Motor neuron (in vitro differentiated cells): ENCODE results near the gene LMO7. TPM values are rescaled to one million over a fixed set of nuclear protein-coding genes. Genes with fewer than 3 reads are reported as not detected.
"Not testable (repeated sequence)": the region's sequence is repeated elsewhere in the genome, so short reads cannot be mapped to it uniquely, and the experiment has no call there.

Experiments
- ATAC-seq, 8 experiments: fragments of 200-7000 bp; cut with Tn5 transposase; replicated peaks in 6 of 8; 2 replicates each; pipeline ENCODE4 v1.8.0; 2021; ENCODE audit warnings: mild to moderate bottlenecking in 8 of 8, moderate library complexity in 8 of 8
- H3K27ac ChIP-seq, 2 donors: fragments of 250-450 bp; sonication (Bioruptor Pico); 2 replicates each; pipeline ENCODE4 v1.9.0; 2021; ENCODE audit warnings: antibody characterized with exemption in 2 of 2, mild to moderate bottlenecking in 2 of 2, moderate library complexity in 1 of 2
- H3K4me1 ChIP-seq, 2 donors: fragments of 250-450 bp; sonication (Bioruptor Pico); replicated peaks in 1 of 2; 2 replicates each; pipeline ENCODE4 v1.6.1; 2021; ENCODE audit warnings: antibody characterized with exemption in 2 of 2, mild to moderate bottlenecking in 2 of 2, moderate library complexity in 1 of 2
- H3K4me3 ChIP-seq, 5 donors: fragments of 250-450 bp; sonication (Bioruptor Pico); 2 replicates each; pipeline ENCODE4 v1.9.0; 2021; ENCODE audit warnings: antibody characterized with exemption in 5 of 5, mild to moderate bottlenecking in 5 of 5, moderate library complexity in 4 of 5
- WGBS, 10 experiments: fragments of 450-650 bp; shearing (Covaris generic); methylation state at CpG; one replicate each; pipeline ENCODE4 v1.0.0; 2022; 5-methylcytosine and 5-hydroxymethylcytosine counted together
- in situ Hi-C, 9 experiments: fragments of 400-800 bp; cut with MboI; loops; one replicate each; pipeline ENCODE4 v1.15.0; 2021; ENCODE audit warnings: low sequenced_read_pairs in 9 of 9, low pct_unique_long_range_greater_than_20kb in 2 of 9; ENCODE audit not compliant: unreplicated experiment in 9 of 9
- total RNA-seq, 8 experiments: library from RNA; unstranded; fragments of 300-600 nt; gene quantifications; 2 replicates each; pipeline versions ENCODE4 v1.2.3 to v1.2.4, GENCODE V29; 2022

Gene LMO7
- total RNA-seq, 8 experiments from 2014 or later = 3.5 to 1,519 (median 32.1) TPM

DNA sequence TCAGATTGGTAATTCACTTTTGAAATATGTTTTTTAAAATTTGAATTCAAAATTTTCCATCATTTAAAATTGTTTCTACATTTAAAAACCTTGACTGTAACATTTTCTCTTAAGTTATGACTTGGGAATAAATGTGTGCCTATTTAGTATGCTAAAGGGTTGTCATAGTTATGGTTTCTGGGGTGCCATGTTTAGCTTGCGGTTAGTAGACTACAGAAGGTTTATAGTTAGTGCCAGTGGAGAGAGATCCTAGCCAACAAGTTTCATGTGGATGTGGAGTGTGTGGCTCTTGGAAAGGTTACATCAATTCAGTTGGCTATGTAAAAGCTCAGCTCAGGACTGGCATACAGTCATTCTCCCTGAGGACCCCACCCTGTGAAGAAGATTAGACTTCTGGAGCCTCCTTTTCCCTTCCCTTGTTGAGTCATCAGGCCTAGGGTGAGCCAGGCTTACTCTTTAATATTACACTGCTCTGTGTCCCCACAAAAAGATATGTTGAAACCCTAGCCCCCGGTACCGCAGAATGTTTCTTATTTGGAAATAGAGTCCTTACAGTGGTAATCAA, 20.4 kb downstream of the LMO7 start:
- in situ Hi-C loops = no loop called here
- peak in 3 of 8 experiments; percentile 69 to 98 (median 97) for ATAC-seq
- H3K4me3 ChIP-seq = no peak overlapping the region

DNA sequence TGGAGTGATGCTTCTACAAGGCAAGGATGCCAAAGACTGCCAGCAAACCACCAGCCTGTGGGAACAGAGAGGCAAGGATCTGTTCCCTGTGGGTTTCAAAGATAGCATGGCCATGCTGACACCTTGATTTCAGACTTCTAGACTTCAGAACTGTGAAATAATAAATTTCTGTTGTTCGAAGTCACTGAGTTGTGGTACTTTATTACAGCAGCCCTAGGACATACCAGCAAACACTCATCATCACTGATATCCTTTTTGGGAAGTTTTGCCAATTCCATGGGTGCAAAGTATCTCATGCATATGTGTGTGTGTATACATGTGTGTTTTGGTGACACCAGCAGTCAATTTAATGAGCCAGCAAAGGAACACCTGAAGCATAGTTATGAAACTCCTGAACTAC, 21.0 kb downstream of the LMO7 start:
- Histone ChIP-seq H3K27ac (no peak overlapping the region), H3K4me3 (no peak overlapping the region), H3K4me1 (no peaks in the 10 kb centered on the region)
- in situ Hi-C loops = no loop called here
- ATAC-seq = peak in 2 of 8 experiments; percentile 22
- WGBS, 10 experiments = 33 to 100% (median 92%) methylated on average over 1 of the region's 1 CpG; no CpG with 5 or more reads in 6 of the 10 experiments

More for the DNA sequence above, 20.4 kb downstream of the LMO7 start:
- 14 to 100% (median 93%) methylated on average over 1 to 3 of the region's 3 CpGs; no CpG with 5 or more reads in 2 of the 10 experiments for WGBS, 10 experiments
- H3K4me1 ChIP-seq = no peaks in the 10 kb centered on the region
- no peak overlapping the region for H3K27ac ChIP-seq

DNA sequence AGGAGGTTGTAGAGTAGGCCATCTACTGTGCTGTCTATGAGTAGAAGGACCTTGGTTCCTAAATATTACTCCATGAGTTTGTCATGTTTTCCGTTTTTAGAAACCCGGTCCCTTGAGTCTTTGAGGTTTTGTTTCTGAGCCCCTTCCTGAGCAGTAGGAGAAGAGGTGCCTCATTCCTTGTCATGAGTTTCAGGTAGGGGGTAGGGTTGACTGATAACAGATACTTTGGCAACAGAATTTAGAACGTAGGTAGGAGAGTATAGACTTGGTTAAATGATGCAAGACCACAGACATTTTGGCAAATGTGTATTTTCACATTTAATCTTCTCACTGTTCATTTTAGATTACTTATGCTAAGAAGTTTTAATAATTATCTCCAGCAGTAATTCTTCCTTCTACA, 24.6 kb downstream of the LMO7 start:
- WGBS, 10 experiments = 33 to 86% (median 72%) methylated on average over 1 to 3 of the region's 3 CpGs; no CpG with 5 or more reads in 1 of the 10 experiments
- in situ Hi-C loops = no loop called here
- ATAC-seq = no peak

DNA sequence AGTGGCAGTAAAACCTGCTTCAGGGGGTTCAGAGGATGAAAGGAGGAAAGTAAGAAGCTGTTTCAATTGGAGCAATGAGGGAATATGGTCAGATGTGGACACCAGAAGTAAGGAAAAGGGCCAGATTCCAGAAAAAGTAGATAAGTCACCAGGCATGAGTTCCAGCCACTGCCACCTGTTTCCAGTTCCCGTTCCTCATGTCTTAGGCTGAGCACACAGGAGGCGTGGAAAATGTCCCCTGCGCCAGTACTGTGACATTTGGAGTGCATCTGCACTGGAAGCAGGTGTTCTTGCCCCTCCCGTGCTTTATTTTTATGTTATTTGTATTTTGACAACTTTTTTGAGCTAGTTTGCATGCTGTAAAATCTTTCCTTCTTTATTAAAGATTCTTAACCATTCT, 25.3 kb downstream of the LMO7 start:
- ATAC-seq = no peak
- no peaks in the 10 kb centered on the region for H3K4me1 ChIP-seq
- no peak overlapping the region for H3K4me3 ChIP-seq
- 33 to 100% (median 76%) methylated on average over 1 to 3 of the region's 4 CpGs; no CpG with 5 or more reads in 3 of the 10 experiments for WGBS, 10 experiments
- no peak overlapping the region for H3K27ac ChIP-seq
- in situ Hi-C loops = no loop called here

More for the DNA sequence above, 24.6 kb downstream of the LMO7 start:
- Histone ChIP-seq H3K27ac (no peak overlapping the region), H3K4me1 (no peaks in the 10 kb centered on the region), H3K4me3 (no peak overlapping the region)

DNA sequence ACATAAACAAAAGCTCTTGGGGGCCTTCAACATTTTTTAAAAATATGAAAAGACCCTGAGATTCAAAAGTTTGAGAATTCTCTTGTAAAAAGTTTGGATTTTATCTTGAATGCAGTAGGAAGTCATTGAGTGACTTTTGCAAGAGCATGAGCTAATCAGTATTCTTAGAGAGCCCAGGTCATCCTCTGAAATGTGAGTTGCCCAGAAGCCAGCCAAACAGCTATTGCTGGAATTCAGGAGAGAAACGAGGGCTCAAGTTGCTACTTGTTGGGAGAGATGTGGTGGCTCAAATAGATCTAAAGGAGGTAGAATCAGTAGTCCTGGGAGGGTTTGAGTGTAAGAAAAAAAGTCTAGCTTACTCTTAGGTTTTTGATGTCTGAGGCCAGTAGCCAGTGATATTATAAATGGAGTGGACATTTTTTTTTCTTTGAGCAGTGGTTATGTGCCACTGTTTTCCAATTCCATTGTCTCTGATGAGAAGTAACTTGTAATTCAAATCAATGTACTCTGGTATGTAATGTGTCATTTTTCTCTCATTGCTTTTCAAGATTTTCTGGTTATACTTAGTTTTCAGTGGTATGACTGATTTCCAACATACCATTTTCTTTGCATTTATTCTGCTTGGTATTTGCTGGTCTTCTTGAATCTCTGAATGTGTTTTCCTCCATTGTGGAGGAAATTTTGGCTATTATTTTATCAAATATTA, 30.7 kb downstream of the LMO7 start:
- in situ Hi-C loops = no loop called here
- WGBS, 10 experiments = 50 to 100% (median 83%) methylated on average over 1 of the region's 1 CpG; no CpG with 5 or more reads in 2 of the 10 experiments
- ATAC-seq = no peak
- no peak overlapping the region for H3K27ac ChIP-seq
- H3K4me1 ChIP-seq = no peaks in the 10 kb centered on the region
- H3K4me3 ChIP-seq = no peak overlapping the region

DNA sequence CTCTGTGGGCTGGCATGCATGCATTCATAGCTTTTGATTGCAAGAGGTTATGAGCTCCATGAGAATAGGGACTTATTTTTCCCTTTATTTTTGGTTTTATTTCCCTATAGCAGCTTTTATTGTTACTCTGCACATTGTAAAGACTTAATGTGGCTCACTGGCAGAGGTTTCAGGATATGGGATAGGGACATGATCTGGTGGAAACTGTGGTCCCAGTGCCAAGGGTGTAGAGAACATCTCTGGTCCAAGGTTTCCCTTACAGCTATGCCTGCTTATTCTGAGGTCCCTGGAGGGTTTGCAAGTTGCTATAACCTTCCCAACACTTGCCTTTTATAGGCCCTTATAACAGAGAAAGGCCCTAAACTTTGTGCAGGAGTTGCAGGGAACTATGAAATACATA, 33.6 kb downstream of the LMO7 start:
- no peak for ATAC-seq
- Histone ChIP-seq H3K4me3 (no peak overlapping the region), H3K27ac (no peak overlapping the region), H3K4me1 (no peaks in the 10 kb centered on the region)
- in situ Hi-C loops = no loop called here

DNA sequence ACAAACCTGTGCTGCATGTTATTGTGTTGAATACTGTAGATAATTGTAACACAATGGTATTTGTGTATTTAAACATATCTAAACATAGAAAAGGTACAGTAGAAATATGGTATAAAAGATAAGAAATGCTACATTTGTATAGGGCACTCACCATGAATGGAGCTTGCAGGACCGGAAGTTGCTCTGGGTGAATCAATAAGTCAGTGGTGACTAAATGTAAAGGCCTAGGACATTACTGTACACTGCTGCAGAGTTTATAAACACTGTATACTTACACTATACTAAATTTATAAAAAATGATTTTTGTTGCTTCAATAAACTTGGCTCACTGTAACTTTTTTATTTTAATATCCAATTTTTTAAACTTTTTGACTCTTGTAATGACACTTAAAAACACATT, 34.4 kb downstream of the LMO7 start:
- in situ Hi-C loops = no loop called here
- Histone ChIP-seq H3K4me1 (no peaks in the 10 kb centered on the region), H3K27ac (no peak overlapping the region), H3K4me3 (no peak overlapping the region)
- no peak for ATAC-seq
- 33 to 100% (median 82%) methylated on average over 1 of the region's 1 CpG; no CpG with 5 or more reads in 2 of the 10 experiments for WGBS, 10 experiments

DNA sequence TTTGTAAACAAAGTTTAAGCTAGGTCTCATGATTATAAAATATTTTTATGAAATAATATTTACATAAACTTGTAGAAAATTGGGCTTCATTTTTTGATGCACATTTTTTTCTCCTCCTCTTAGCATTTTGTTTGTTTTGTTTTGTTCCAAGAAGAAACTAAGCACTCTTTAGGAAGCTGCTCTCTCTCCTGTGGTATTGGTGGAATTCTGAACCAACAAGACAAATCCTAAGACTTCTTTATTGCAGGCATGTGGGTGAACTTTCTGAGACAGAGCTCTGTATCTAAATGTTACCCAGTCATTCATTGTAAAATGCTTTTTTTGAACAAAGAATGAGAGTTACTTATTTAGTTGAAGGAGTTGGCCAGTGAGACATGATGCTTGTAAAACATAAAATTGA, 39.3 kb downstream of the LMO7 start:
- ATAC-seq = peak in 1 of 8 experiments; percentile 44
- H3K4me1 ChIP-seq = no peaks in the 10 kb centered on the region

DNA sequence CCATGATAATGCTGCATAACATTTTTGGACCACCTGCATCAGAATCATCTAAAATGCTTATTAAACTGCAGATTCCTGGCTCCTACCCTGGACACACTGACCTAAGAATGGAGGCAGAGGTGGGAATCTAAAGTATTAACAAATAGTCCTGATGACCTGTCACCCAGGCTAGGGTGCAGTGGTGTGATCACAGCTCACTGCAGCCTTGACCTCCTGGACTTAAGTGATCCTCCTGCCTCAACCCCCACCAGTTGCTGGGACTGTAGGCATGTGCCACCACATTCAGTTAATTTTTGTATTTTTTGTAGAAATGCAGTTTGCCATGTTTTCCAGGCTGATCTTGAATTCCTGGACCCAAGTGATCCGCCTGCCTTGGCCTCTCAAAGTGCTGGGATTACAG, 43.3 kb downstream of the LMO7 start:
- in situ Hi-C loops = loop anchor here in 6 of 9 experiments (25.0 kb wide), 5 partner anchors 133 to 1233 kb away; no protein-coding TSS in a partner anchor
- Histone ChIP-seq H3K4me1 (no peaks in the 10 kb centered on the region), H3K4me3 (no peak overlapping the region), H3K27ac (no peak overlapping the region)
- ATAC-seq = no peak
- 86 to 100% (median 96%) methylated on average over 1 of the region's 1 CpG; no CpG with 5 or more reads in 6 of the 10 experiments for WGBS, 10 experiments

More for the DNA sequence above, 39.3 kb downstream of the LMO7 start:
- Histone ChIP-seq H3K4me3 (no peak overlapping the region), H3K27ac (no peak overlapping the region)
- in situ Hi-C loops = loop anchor here in 6 of 9 experiments (25.0 kb wide), 5 partner anchors 137 to 1237 kb away; no protein-coding TSS in a partner anchor

DNA sequence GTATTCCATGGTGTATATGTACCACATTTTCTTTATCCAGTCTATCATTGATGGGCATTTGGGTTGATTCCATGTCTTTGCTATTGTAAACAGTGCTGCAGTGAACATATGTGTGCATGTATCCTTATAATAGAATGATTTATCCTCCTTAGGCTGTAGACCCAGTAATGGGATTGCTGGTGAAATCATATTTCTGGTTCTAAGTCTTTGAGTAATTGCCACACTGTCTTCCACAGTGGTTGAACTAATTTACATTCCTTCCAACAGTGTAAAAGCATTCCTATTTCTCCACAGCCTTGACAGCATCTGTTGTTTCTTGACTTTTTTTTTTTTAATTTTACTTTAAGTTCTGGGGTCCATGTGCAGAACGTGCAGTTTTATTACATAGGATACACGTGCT, 44.1 kb downstream of the LMO7 start:
- in situ Hi-C loops = loop anchor here in 6 of 9 experiments (25.0 kb wide), 5 partner anchors 132 to 1232 kb away; no protein-coding TSS in a partner anchor
- H3K27ac ChIP-seq, H3K4me1 ChIP-seq, ATAC-seq, H3K4me3 ChIP-seq: not testable (repeated sequence)
- WGBS, 10 experiments = 0 to 100% (median 42%) methylated on average over 1 to 2 of the region's 2 CpGs; no CpG with 5 or more reads in 6 of the 10 experiments

DNA sequence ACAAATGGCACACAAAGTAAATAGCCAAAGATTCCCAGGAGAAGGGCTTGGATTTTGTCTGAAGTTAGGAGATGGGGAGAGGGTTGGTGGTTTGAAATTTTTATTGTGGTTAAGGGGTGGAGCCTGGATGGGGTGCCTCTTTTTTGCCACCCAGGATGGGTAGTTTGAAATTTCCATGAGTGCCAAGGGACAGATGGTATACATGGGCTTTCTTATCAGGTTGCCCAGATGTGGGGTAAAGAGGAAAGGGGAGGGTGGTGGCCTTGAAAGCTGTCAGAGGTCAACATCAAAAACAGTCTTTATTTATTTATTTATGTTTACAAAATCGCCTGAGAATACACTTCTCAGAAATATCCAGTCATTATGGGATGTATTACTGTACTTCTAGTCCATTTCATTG, 46.2 kb downstream of the LMO7 start:
- Histone ChIP-seq H3K4me3 (no peak overlapping the region), H3K27ac (no peak overlapping the region), H3K4me1 (no peaks in the 10 kb centered on the region)
- WGBS, 10 experiments = 57 to 100% (median 71%) methylated on average over 1 of the region's 1 CpG; no CpG with 5 or more reads in 6 of the 10 experiments
- ATAC-seq = no peak
- in situ Hi-C loops = loop anchor here in 6 of 9 experiments (25.0 kb wide), 5 partner anchors 130 to 1230 kb away; no protein-coding TSS in a partner anchor

DNA sequence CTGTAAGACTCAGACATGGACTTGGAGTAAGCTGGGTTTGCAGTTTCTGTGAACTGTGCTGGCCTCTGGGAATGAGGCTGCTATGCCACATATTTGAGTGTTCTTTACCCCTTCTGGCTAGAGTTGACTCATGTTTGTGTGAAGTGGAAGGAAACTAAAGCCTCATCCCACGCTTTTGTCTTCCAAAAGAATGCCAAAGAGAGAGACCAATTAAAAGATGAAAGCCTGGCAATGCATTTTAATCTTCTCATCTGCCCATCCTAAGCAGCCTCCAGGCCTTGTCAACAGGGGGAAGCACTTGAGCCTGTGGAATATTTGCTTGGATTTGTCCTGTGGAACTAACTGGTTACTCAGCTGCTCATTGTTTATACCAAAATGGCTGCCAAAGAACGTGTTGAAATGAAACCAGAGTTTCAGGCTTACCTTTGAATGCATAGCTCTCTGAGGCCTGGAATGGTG, 49.1 kb downstream of the LMO7 start:
- WGBS, 10 experiments = 13 to 94% (median 51%) methylated on average over 1 to 2 of the region's 2 CpGs; no CpG with 5 or more reads in 3 of the 10 experiments
- in situ Hi-C loops = loop anchor here in 6 of 9 experiments (25.0 kb wide), 5 partner anchors 127 to 1227 kb away; no protein-coding TSS in a partner anchor
- Histone ChIP-seq H3K4me1 (no peaks in the 10 kb centered on the region), H3K4me3 (no peak overlapping the region), H3K27ac (no peak overlapping the region)
- peak in 4 of 8 experiments; percentile 29 to 68 (median 60) for ATAC-seq

DNA sequence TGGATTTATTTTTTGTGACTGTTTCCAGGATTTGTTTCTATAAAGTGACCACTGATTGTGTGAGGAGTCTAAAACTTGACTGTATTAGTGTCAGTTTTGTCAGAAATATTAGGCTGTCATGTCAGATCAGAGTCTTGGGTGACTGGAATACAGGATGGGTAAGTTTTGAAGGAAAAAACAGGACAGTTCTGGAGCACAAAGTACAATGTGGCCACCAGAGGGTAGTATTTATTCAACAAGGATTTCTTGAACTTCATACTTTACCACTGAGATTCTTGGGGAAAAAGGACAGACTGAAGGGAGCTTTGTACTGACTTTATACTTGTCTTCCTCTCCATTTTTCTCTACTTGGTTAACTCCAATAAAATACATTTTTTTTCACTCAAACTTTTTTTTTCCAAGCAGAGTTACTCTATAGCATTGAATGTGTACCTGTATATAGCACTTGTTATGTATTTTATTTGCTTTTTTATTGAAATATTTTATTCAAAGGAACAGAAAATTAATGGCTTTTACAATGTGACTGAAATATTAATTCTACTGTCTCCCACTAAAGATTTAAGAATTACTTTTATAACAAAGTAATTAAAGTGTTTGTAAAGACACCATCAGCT, 51.1 kb downstream of the LMO7 start:
- peak in 3 of 8 experiments; percentile 34 to 55 (median 53) for ATAC-seq
- Histone ChIP-seq H3K27ac (no peak overlapping the region), H3K4me1 (no peaks in the 10 kb centered on the region), H3K4me3 (no peak overlapping the region)
- in situ Hi-C loops = loop anchor here in 6 of 9 experiments (25.0 kb wide), 5 partner anchors 125 to 1225 kb away; no protein-coding TSS in a partner anchor
